Fibroblast of the aortic adventitia (primary cell): ENCODE measurements around the gene MYO16. TPM values are rescaled to one million over a fixed set of nuclear protein-coding genes. Genes with fewer than 3 reads are reported as not detected.

ENCODE experiments used
- DNase-seq: peaks from one replicate; pipeline ENCODE4 v3.0.0-alpha.2; 2010; ENCODE audit warnings: low read depth
- H3K4me3 ChIP-seq: 2 replicates; pipeline ENCODE4 v1.5.1; 2011; ENCODE audit warnings: low read depth, mild to moderate bottlenecking, control low read depth, low read length, moderate library complexity
- total RNA-seq: library from RNA; depleted of rRNA; stranded (reverse); fragments of >200 nt; gene quantifications from 2 replicates; pipeline ENCODE4 v1.2.3, GENCODE V29; 2012; ENCODE audit warnings: low replicate concordance
- TF ChIP-seq, protein P1 (sequence below): IDR thresholded peaks from 2 replicates; pipeline ENCODE4 v1.5.1; 2011; ENCODE audit warnings: mild to moderate bottlenecking, low read length, control low read depth, inconsistent platforms; ENCODE audit not compliant: insufficient read depth

MYO16 gene
- total RNA-seq, 1 donor, result under 0.01 TPM

DNA sequence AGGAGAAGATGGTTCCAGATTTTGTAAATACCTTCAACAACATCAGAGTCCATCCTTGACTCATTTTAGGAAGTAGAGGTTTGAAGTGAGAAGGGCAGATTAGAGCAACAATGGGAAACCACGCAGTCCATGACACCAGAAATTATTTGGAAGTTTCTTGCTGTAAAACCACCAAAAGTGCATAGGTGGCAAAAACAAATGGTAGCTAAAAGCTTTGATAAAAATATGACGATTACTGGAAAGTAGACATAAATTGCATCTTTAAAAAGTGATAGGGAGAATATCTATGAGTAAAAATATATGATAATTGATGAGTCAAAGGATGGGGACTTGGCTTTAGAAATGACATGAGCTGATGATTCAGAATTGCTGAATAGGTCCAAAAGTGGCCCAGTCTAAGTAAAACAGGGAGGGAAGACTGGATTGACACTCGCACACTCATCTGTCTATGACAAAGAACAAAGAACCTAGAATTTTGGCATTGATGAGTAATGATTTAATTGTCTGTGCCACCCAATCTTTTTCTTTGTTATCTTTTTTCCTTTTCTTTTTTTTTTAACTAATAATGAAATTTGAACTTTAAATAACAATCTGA, 472.2 kb downstream of the MYO16 start:
- TF ChIP-seq, protein P1, sequence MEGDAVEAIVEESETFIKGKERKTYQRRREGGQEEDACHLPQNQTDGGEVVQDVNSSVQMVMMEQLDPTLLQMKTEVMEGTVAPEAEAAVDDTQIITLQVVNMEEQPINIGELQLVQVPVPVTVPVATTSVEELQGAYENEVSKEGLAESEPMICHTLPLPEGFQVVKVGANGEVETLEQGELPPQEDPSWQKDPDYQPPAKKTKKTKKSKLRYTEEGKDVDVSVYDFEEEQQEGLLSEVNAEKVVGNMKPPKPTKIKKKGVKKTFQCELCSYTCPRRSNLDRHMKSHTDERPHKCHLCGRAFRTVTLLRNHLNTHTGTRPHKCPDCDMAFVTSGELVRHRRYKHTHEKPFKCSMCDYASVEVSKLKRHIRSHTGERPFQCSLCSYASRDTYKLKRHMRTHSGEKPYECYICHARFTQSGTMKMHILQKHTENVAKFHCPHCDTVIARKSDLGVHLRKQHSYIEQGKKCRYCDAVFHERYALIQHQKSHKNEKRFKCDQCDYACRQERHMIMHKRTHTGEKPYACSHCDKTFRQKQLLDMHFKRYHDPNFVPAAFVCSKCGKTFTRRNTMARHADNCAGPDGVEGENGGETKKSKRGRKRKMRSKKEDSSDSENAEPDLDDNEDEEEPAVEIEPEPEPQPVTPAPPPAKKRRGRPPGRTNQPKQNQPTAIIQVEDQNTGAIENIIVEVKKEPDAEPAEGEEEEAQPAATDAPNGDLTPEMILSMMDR, result no peak
- H3K4me3 ChIP-seq, result no peak overlapping the region
- no peak for DNase-seq

DNA sequence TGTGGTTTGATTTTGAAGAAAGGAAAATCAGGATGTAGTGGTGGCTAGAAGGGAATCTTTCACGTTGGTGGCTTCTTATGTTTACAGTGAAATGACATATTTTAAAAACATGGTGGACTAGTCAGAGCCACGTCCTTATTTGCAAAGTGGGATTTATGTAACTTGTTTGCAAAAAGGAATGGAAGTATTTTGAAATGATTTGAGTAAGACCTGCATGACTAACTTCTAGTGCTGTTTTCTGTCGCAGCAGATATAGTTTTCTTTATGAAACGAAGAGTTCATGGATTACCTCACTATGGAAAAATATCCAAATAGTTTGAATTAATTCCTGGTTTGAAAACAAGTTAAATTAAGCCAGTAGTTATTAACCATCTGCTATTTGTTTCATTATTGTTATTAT, 476.5 kb downstream of the MYO16 start:
- no peak overlapping the region for H3K4me3 ChIP-seq
- TF ChIP-seq, protein P1, result no peak
- DNase-seq, result no peak

DNA sequence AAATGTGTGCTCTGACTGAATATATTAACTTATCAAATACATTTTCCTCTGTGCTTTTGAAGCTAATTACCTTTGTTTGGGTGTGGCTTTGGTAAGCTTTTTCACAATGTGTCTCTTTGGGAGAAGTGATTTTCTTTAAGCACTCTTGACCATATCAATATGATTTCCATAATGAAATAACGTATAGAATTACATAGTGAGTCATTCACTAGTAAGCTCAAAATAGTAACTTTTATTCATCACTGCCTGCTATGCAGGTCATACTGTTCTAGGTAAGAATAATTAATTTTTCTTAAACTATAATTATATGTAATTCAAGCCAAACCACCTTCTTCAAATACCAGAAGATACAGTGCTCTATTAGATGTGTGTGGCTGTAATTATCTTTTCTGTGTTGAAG, 480.7 kb downstream of the MYO16 start:
- H3K4me3 ChIP-seq, result no peak overlapping the region
- DNase-seq, result no peak
- TF ChIP-seq, protein P1, result no peak

DNA sequence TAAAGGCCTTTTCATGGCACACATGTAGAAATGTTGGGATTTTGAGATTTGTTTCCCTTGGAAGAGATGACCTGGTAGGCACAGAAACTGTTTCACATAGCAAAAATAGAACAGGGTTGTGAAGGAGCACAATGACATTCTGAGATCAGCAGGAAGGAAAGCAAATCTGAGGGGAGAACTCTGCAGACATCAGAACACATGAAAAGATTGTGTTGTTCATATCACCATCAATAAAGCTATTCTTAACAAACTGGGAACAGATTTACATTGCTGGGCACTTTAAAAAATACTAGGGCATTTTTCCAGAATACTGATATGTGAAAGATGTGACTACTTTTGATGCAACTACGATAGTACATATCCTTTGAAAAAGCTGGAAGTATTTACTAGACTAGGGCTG, 481.7 kb downstream of the MYO16 start:
- no peak for DNase-seq
- TF ChIP-seq, protein P1, result no peak
- H3K4me3 ChIP-seq, result no peak overlapping the region

DNA sequence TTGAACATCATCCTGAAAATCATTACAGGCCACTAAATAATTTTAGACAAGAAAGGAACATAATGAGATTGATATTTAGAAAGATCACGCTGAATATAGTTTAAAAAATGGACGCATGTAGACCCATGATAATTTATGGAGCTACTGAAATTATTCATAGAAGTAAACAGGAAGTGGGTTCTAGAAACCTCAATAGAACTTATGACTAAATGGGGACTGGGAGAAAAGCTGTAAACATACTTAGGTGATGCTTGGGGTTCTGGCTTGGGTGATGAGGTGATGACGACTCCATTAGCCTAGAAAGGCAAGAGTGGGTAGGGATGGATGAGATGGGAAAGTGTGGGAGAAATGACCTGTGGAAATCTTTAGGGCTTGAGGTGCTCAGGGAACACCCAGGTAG, 484.0 kb downstream of the MYO16 start:
- TF ChIP-seq, protein P1, result no peak
- no peak for DNase-seq
- H3K4me3 ChIP-seq, result no peak overlapping the region

- no peak overlapping the region for H3K4me3 ChIP-seq
- no peak for DNase-seq
- TF ChIP-seq, protein P1, result no peak
Measured at GRCh38 chr13:109114162-109114561, 484.8 kb downstream of the MYO16 start.

GRCh38 chr13:109114991-109115390, 485.6 kb downstream of the MYO16 start:
- H3K4me3 ChIP-seq, result no peak overlapping the region
- DNase-seq, result no peak
- TF ChIP-seq, protein P1, result no peak
